Omental fat pad (tissue), 4 donors: Measurements from ENCODE around the gene ANTXR1. TPM values are rescaled to one million over a fixed set of nuclear protein-coding genes. Genes with fewer than 3 reads are reported as not detected.

ENCODE experiments used
- ATAC-seq: fragments of 150-250 bp; one replicate; pipeline ENCODE4 v1.9.1; 2016; ENCODE audit warnings: mild to moderate bottlenecking, moderate library complexity; ENCODE audit not compliant: low FRiP score
- DNase-seq: peaks from one replicate; pipeline ENCODE4 v3.0.0-alpha.2; 2019; ENCODE audit warnings: low spot score
- CTCF ChIP-seq, 3 donors: fragments of 450-650 bp; IDR thresholded peaks; one replicate each; pipeline ENCODE4 v1.5.1; 2016 to 2017; ENCODE audit warnings: antibody characterized with exemption in 3 of 3, mild to moderate bottlenecking in 3 of 3, moderate library complexity in 2 of 3
- total RNA-seq, 4 donors: library from RNA; depleted of rRNA; stranded (reverse); fragments of >200 nt; gene quantifications; one replicate each; pipeline ENCODE4 v1.1.0, GENCODE V29; 2016

Gene ANTXR1
- total RNA-seq, 4 donors from 2014 or later: 27.7 to 49.1 (median 37.1) TPM

DNA sequence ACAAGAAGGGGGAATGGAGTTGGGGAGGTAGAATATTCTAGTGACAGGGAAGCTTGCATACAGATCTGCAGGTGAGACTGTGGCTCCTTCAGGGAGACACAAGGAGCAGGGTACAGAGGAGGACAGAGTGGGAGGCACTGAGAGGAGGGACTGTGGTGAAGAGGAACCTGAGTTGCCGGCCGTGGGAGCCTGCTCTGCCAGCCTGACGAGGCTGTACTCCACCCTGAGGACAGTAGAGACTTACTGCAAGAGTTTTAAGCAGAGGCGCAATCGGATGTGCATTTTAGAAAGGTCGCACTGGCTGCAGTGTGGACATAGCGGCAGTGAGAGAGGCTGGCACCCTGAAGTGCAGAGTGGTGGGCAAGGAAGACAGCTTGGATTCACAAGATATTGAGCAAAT, 188.3 kb downstream of the ANTXR1 start:
- no peak for TF ChIP-seq CTCF (IDR thresholded peaks at IDR 0.05)
- no peak for ATAC-seq
- DNase-seq: no peak

DNA sequence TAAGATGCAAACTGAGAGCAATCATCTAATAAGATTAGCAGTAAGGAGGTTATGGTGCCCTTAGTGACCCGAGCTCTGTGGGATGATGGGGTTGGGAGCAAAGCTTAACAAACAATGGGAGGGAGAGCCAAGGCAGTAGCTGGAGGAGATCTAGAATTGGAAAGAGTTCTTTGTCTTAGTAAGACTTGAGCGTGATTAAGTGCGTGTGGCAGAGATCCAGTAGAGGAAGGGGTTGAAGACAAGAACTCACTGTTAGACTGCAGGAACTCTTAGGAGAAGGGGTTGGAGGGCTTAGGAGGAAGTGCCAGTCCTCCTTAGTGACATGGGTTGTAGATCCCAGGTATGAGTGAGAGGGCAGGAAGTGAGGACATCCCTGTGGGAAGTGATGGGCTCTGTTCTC, 189.3 kb downstream of the ANTXR1 start:
- no peak for DNase-seq
- no peak for TF ChIP-seq CTCF (IDR thresholded peaks at IDR 0.05)
- no peak for ATAC-seq

DNA sequence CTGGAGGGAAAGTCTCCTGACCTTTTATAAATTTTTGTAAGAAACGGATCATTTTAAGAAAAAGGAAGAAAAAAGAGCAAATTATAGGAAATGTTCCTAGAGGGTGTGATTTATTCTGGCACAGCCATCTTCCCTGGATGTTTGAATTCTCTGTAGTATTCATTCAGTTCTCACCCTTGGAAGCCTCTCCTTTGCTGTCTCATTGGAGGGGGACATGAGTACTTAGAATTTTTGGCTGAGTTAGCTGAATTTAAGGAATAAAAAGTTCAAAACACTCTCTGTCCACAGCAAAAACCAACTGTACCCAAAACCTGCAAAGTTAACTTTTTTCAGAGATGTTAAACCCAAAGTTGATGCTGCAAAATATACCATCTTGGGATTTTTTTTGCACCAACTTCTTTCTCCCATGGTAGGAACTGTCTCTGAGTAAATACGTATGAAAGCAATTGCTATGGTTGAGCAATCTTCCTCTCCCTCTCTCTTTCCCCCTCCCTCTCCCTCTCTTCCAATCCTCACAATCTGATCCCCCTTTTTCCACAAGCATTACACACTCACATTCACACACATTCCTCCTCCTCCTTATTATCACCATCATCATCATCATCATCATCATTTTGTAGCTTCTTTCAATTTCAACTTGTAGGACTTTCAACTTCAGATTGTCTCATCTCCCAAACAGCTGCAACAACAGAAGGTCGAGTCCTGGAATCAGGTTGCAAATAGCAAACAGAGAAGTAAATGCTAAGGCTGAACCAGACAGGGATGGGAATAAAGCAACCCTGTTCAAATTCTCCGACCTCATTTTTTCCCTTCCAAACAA, 190.4 kb downstream of the ANTXR1 start:
- no peak for DNase-seq
- ATAC-seq: no peak
- TF ChIP-seq CTCF (IDR thresholded peaks at IDR 0.05): no peak

DNA sequence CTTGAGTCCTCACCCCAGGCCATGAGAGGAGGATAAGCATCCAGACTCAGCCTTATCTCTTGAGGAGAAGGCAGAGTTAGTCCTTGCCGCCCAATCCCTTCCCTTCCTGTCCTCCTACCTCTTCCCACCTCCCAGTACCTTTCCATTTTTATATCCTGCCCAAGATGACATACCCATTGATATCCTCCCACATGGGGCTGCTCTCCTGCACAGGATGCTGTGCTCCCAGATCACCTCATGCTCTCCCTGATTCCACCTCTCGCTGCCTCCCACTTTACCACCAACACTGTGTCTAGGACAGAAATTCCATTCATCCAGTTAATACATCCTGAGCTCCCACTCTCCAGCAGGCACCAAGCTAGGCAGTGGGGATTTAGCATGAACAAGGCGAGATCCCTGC, 191.7 kb downstream of the ANTXR1 start:
- ATAC-seq (peak; percentile 3), DNase-seq (no peak)
- no peak for TF ChIP-seq CTCF (IDR thresholded peaks at IDR 0.05)

DNA sequence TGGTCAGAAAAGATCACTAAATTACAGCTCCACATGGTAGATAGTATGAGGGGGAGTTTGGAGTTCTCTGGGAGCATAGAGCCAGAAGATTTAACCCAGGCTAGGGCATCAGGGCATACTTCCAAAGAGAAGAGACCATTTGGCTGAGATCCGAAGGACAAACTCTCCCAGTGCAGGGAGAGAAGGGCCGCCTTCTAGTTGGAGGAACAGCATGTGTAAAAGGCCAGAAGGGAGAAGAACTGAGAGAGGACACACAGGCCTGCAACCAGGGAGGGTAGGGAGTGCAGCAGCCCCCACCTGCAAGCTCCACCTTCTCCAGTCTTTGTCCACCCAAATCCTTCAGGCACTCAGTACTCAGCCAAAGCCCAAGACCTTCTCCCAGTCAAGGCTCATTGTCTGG, 192.1 kb downstream of the ANTXR1 start:
- no peak for TF ChIP-seq CTCF (IDR thresholded peaks at IDR 0.05)
- DNase-seq: no peak
- peak; percentile 15 for ATAC-seq

DNA sequence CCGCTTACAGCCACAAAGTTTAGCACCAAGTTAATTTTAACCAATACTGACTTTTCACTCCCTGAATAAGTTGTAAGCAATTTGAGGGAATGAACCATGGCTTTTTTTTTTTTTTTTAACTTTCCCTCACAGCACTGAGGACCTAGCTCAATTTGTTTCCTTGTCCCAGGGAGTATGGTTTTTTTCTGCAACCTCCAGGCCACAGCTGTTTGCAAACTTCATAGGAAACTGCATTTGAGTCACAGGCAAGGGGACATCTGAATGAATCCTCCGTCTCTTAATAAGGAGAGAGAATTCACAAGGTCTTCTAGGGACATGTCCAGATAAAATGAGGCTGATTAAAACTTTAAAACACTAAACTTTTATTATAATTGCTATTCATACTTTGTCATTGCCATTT, 192.5 kb downstream of the ANTXR1 start:
- TF ChIP-seq CTCF (IDR thresholded peaks at IDR 0.05): no peak
- ATAC-seq (no peak), DNase-seq (no peak)

DNA sequence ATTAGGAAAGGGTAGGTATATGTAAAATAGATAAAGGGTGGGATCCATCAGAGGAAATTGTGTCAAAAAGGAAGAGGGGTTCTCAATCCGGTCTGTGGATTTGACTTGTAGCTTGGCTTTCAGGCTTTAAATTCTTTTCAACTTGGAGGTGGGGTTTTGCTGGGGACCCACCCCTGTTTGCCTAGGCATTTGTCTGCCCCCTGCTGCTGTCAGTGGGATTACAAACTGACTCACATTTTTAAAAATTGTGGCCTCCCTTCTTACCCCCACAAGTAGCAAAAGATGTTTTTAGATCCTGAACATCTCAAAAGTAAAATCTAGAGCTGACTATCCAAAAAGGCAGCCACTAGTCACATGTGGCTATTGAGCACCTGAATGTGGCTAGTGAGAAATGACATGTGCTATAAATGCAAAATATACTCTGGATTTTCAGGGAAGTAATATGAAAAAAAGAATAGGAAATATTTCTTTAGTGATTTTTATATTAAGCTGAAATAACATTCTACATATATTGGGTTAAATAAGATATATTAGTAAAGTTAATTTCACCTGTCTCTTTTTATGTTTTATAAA, 195.1 kb downstream of the ANTXR1 start:
- no peak for TF ChIP-seq CTCF (IDR thresholded peaks at IDR 0.05)
- no peak for ATAC-seq

More for the DNA sequence above, 195.1 kb downstream of the ANTXR1 start:
- DNase-seq: no peak
